WTC11 (cell line): ENCODE measurements around the gene STEAP1B. TPM values are rescaled to one million over a fixed set of nuclear protein-coding genes. Genes with fewer than 3 reads are reported as not detected.

Source experiments
- ATAC-seq: fragments of 200-7000 bp; cut with Tn5 transposase; 2 replicates; pipeline ENCODE4 v1.10.0; 2021; ENCODE audit warnings: mild to moderate bottlenecking, moderate library complexity
- CTCF ChIA-PET: fragments of 300-600 bp; sonication (Branson Sonifier 250); formaldehyde crosslinking; loops from one replicate; lab custom pipeline; 2021; ENCODE audit warnings: antibody characterized with exemption; lab: Charles Lee
- POLR2A ChIA-PET: fragments of 350-600 bp; sonication (Branson Sonifier 250); formaldehyde crosslinking; loops from one replicate; lab custom pipeline; 2021; ENCODE audit warnings: antibody characterized with exemption; lab: Charles Lee
- DNase-seq: peaks from one replicate; pipeline ENCODE4 v3.0.0; 2021; ENCODE audit warnings: low spot score
- H3K27ac Mint-ChIP-seq: 2 replicates; pipeline ENCODE4 v1.8.0; 2021; ENCODE audit warnings: mixed read lengths
- H3K27me3 Mint-ChIP-seq: 2 replicates; pipeline ENCODE4 v1.8.0; 2021; ENCODE audit warnings: low read depth, mild to moderate bottlenecking, moderate library complexity, mixed read lengths
- H3K36me3 Mint-ChIP-seq: 2 replicates; pipeline ENCODE4 v1.8.0; 2021; ENCODE audit warnings: mixed read lengths
- H3K4me1 Mint-ChIP-seq: 2 replicates; pipeline ENCODE4 v1.8.0; 2022; ENCODE audit warnings: mixed read lengths
- H3K4me3 Mint-ChIP-seq: 2 replicates; pipeline ENCODE4 v1.8.0; 2021; ENCODE audit warnings: mild to moderate bottlenecking, moderate library complexity, mixed read lengths
- H3K9me3 Mint-ChIP-seq: 2 replicates; pipeline ENCODE4 v1.8.0; 2021; ENCODE audit warnings: mixed read lengths
- ARID4B ChIP-seq: sonication (generic); formaldehyde crosslinking; IDR thresholded peaks from 2 replicates; pipeline ENCODE4 v1.8.0; 2023; ENCODE audit warnings: missing genetic modification reagents, mild to moderate bottlenecking, borderline replicate concordance
- ATF1 ChIP-seq: sonication (generic); formaldehyde crosslinking; IDR thresholded peaks from 2 replicates; pipeline ENCODE4 v1.8.1; 2023; ENCODE audit warnings: mild to moderate bottlenecking, moderate library complexity, missing genetic modification reagents
- CREM ChIP-seq: sonication (generic); formaldehyde crosslinking; IDR thresholded peaks from 2 replicates; pipeline ENCODE4 v1.8.1; 2022; ENCODE audit warnings: mild to moderate bottlenecking, missing genetic modification reagents, moderate library complexity
- CTCF ChIP-seq: fragments of 200-600 bp; IDR thresholded peaks from 2 replicates; pipeline ENCODE4 v1.8.0; 2022; ENCODE audit warnings: antibody characterized with exemption
- E2F1 ChIP-seq: sonication (generic); formaldehyde crosslinking; IDR thresholded peaks from 2 replicates; pipeline ENCODE4 v1.8.0; 2022; ENCODE audit warnings: mild to moderate bottlenecking, missing genetic modification reagents
- ELF4 ChIP-seq: sonication (generic); formaldehyde crosslinking; IDR thresholded peaks from 2 replicates; pipeline ENCODE4 v1.8.1; 2022; ENCODE audit warnings: low read depth, mild to moderate bottlenecking, moderate library complexity, missing genetic modification reagents
- ETV6 ChIP-seq: sonication (generic); formaldehyde crosslinking; IDR thresholded peaks from 2 replicates; pipeline ENCODE4 v1.8.1; 2022; ENCODE audit warnings: mild to moderate bottlenecking, missing genetic modification reagents
- HMGA2 ChIP-seq: fragments of 250-450 bp; sonication (Bioruptor Pico); IDR thresholded peaks from 2 replicates; pipeline ENCODE4 v1.4.0; 2021; ENCODE audit warnings: mild to moderate bottlenecking, moderate library complexity
- KAT7 ChIP-seq: sonication (generic); formaldehyde crosslinking; IDR thresholded peaks from 2 replicates; pipeline ENCODE4 v1.8.1; 2023; ENCODE audit warnings: missing genetic modification reagents, mild to moderate bottlenecking, borderline replicate concordance
- MAX ChIP-seq: sonication (generic); formaldehyde crosslinking; IDR thresholded peaks from 2 replicates; pipeline ENCODE4 v1.8.0; 2022; ENCODE audit warnings: mild to moderate bottlenecking, missing genetic modification reagents
- MXD4 ChIP-seq: fragments of 250-450 bp; sonication (Bioruptor Pico); IDR thresholded peaks from 2 replicates; pipeline ENCODE4 v1.8.0; 2021; ENCODE audit warnings: mild to moderate bottlenecking, moderate library complexity, borderline replicate concordance
- NR1H2 ChIP-seq: sonication (generic); formaldehyde crosslinking; IDR thresholded peaks from 2 replicates; pipeline ENCODE4 v1.9.0; 2021; ENCODE audit warnings: mild to moderate bottlenecking, moderate library complexity, missing genetic modification reagents
- TCF7 ChIP-seq: sonication (generic); formaldehyde crosslinking; IDR thresholded peaks from 2 replicates; pipeline ENCODE4 v1.8.0; 2022; ENCODE audit warnings: mild to moderate bottlenecking, low read depth, missing genetic modification reagents, moderate library complexity
- ZBTB21 ChIP-seq: sonication (generic); formaldehyde crosslinking; IDR thresholded peaks from 2 replicates; pipeline ENCODE4 v1.8.1; 2023; ENCODE audit warnings: mild to moderate bottlenecking, missing genetic modification reagents, borderline replicate concordance
- ZBTB43 ChIP-seq: sonication (generic); formaldehyde crosslinking; IDR thresholded peaks from 2 replicates; pipeline ENCODE4 v1.8.1; 2023; ENCODE audit warnings: mild to moderate bottlenecking, missing genetic modification reagents
- ZNF121 ChIP-seq: sonication (generic); formaldehyde crosslinking; IDR thresholded peaks from 2 replicates; pipeline ENCODE4 v1.8.0; 2023; ENCODE audit warnings: missing genetic modification reagents
- ZNF219 ChIP-seq: sonication (generic); formaldehyde crosslinking; IDR thresholded peaks from 2 replicates; pipeline ENCODE4 v1.8.0; 2023; ENCODE audit warnings: missing genetic modification reagents, mild to moderate bottlenecking, borderline replicate concordance
- ZNF423 ChIP-seq: fragments of 250-450 bp; sonication (Bioruptor Pico); IDR thresholded peaks from 2 replicates; pipeline ENCODE4 v2.1.2; 2022; ENCODE audit warnings: mild to moderate bottlenecking, moderate library complexity
- ZNF425 ChIP-seq: fragments of 250-450 bp; sonication (Bioruptor Pico); conservative IDR thresholded peaks from 2 replicates; pipeline ENCODE4 v1.9.0; 2021; ENCODE audit warnings: mild to moderate bottlenecking
- total RNA-seq: library from RNA; stranded (reverse); gene quantifications from 3 replicates; pipeline ENCODE4 v1.2.3, GENCODE V29; 2021
- TF ChIP-seq, protein P1 (sequence below): fragments of 250-450 bp; sonication (Bioruptor Pico); IDR thresholded peaks from 2 replicates; pipeline ENCODE4 v1.8.0; 2021; ENCODE audit warnings: mild to moderate bottlenecking

Gene STEAP1B
- total RNA-seq, 1 experiment from 2014 or later, result 5.5 TPM

GRCh38 chr7:22443370-22444180 is 56.4 kb downstream of the STEAP1B start:
- H3K27me3 Mint-ChIP-seq, result no peaks in the 10 kb centered on the region
- no peaks in the 10 kb centered on the region for H3K9me3 Mint-ChIP-seq
- DNase-seq, result no peak
- ChIA-PET CTCF (interaction anchor here (2.6 kb wide), 1 partner anchor 9 kb away, joined by 17 read pairs; no protein-coding TSS in a partner anchor), POLR2A (no interaction called here)
- no peak overlapping the region for H3K4me3 Mint-ChIP-seq
- ATAC-seq, result no peak
- no peaks in the 10 kb centered on the region for H3K36me3 Mint-ChIP-seq
- H3K4me1 Mint-ChIP-seq, result peaks cover 37% of the 10 kb centered on the region
- no peak overlapping the region for H3K27ac Mint-ChIP-seq
- TF ChIP-seq ZBTB21 (CRISPR knock-in tag), result no peak
- TF ChIP-seq ELF4 (CRISPR knock-in tag), result no peak
- no peak for TF ChIP-seq E2F1 (CRISPR knock-in tag)
- no peak for TF ChIP-seq CREM (CRISPR knock-in tag)
- no peak for TF ChIP-seq MAX (CRISPR knock-in tag)
- no peak for TF ChIP-seq CTCF
- TF ChIP-seq NR1H2 (CRISPR knock-in tag), result no peak
- TF ChIP-seq ZBTB43, result no peak
- no peak for TF ChIP-seq ZNF121
- no peak for TF ChIP-seq ETV6 (CRISPR knock-in tag)
- TF ChIP-seq ZNF425 (CRISPR knock-in tag), result no peak
- TF ChIP-seq HMGA2, result no peak
- TF ChIP-seq, protein P1, sequence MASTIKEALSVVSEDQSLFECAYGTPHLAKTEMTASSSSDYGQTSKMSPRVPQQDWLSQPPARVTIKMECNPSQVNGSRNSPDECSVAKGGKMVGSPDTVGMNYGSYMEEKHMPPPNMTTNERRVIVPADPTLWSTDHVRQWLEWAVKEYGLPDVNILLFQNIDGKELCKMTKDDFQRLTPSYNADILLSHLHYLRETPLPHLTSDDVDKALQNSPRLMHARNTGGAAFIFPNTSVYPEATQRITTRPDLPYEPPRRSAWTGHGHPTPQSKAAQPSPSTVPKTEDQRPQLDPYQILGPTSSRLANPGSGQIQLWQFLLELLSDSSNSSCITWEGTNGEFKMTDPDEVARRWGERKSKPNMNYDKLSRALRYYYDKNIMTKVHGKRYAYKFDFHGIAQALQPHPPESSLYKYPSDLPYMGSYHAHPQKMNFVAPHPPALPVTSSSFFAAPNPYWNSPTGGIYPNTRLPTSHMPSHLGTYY (CRISPR knock-in tag), result no peak
- no peak for TF ChIP-seq MXD4 (CRISPR knock-in tag)
- no peak for TF ChIP-seq ARID4B (CRISPR knock-in tag)
- no peak for TF ChIP-seq KAT7 (CRISPR knock-in tag)
- TF ChIP-seq ATF1, result no peak
- TF ChIP-seq TCF7 (CRISPR knock-in tag), result no peak
- no peak for TF ChIP-seq ZNF423 (CRISPR knock-in tag)
- TF ChIP-seq ZNF219 (CRISPR knock-in tag), result no peak
